ENCODE measurements around the gene SP5.
"Not testable (repeated sequence)": the region's sequence is repeated elsewhere in the genome, so short reads cannot be mapped to it uniquely, and the experiment has no call there.

Gene SP5

GRCh38 chr2:170715062-170715931 is at the start of gene SP5:
Gene SP5, plus strand, starts transcription at chr2:170715337. Its CDS starts 176 bp downstream, at chr2:170715513.
- FAIRE-seq: no peak

- no peak for FAIRE-seq
Measured at GRCh38 chr2:170665743-170666142, 49.4 kb upstream of the SP5 start.

GRCh38 chr2:170669909-170670308 is 45.2 kb upstream of the SP5 start:
- FAIRE-seq: no peak

- FAIRE-seq: no peak
Measured at GRCh38 chr2:170670651-170671050, 44.5 kb upstream of the SP5 start.

- FAIRE-seq: no peak
Measured at GRCh38 chr2:170671079-170671478, 44.1 kb upstream of the SP5 start.

GRCh38 chr2:170674282-170674681 is 40.9 kb upstream of the SP5 start:
- not testable (repeated sequence) for FAIRE-seq

- no peak for FAIRE-seq
Measured at GRCh38 chr2:170675701-170676100, 39.4 kb upstream of the SP5 start.

GRCh38 chr2:170679607-170680079 is 35.5 kb upstream of the SP5 start:
- no peak for FAIRE-seq

- FAIRE-seq: no peak
Measured at GRCh38 chr2:170680172-170680941, 34.8 kb upstream of the SP5 start.

- FAIRE-seq: no peak
Measured at GRCh38 chr2:170681311-170681710, 33.8 kb upstream of the SP5 start.

GRCh38 chr2:170685591-170685990 is 29.5 kb upstream of the SP5 start:
- no peak for FAIRE-seq

GRCh38 chr2:170689481-170689880 is 25.7 kb upstream of the SP5 start:
- FAIRE-seq: no peak

GRCh38 chr2:170690640-170691039 is 24.5 kb upstream of the SP5 start:
- FAIRE-seq: no peak

- no peak for FAIRE-seq
Measured at GRCh38 chr2:170694316-170694715, 20.8 kb upstream of the SP5 start.

- FAIRE-seq: no peak
Measured at GRCh38 chr2:170695521-170696410, 19.4 kb upstream of the SP5 start.

- no peak for FAIRE-seq
Measured at GRCh38 chr2:170696948-170697347, 18.2 kb upstream of the SP5 start.

GRCh38 chr2:170701011-170701410 is 14.1 kb upstream of the SP5 start:
- no peak for FAIRE-seq

GRCh38 chr2:170703776-170704476 is 11.2 kb upstream of the SP5 start:
- FAIRE-seq: no peak

- FAIRE-seq: no peak
Measured at GRCh38 chr2:170707821-170708795, 7.0 kb upstream of the SP5 start.

GRCh38 chr2:170710609-170710979 is 4.5 kb upstream of the SP5 start:
- FAIRE-seq: no peak

All from colon (tissue), 2 donors.